ENCODE results near the gene ACACA.
"Not testable (repeated sequence)": the region's sequence is repeated elsewhere in the genome, so short reads cannot be mapped to it uniquely, and the experiment has no call there.

Gene ACACA

GRCh38 chr17:37088913-37089312, 317.7 kb downstream of the ACACA start:
- no peak for DNase-seq

GRCh38 chr17:37088459-37088858, 318.2 kb downstream of the ACACA start:
- no peak for DNase-seq

- no peak for DNase-seq
Measured at GRCh38 chr17:37087683-37088082, 319.0 kb downstream of the ACACA start.

GRCh38 chr17:37086948-37087347, 319.7 kb downstream of the ACACA start:
- no peak for DNase-seq

GRCh38 chr17:37086334-37086733, 320.3 kb downstream of the ACACA start:
- no peak for DNase-seq

- DNase-seq = no peak
Measured at GRCh38 chr17:37084372-37084771, 322.3 kb downstream of the ACACA start.

GRCh38 chr17:37083456-37083855, 323.2 kb downstream of the ACACA start:
- DNase-seq = no peak

- DNase-seq = no peak
Measured at GRCh38 chr17:37082985-37083384, 323.7 kb downstream of the ACACA start.

GRCh38 chr17:37082311-37082860, 324.2 kb downstream of the ACACA start:
- DNase-seq = no peak

GRCh38 chr17:37081287-37081686, 325.3 kb downstream of the ACACA start:
- no peak for DNase-seq

- DNase-seq = no peak
Measured at GRCh38 chr17:37079735-37080134, 326.9 kb downstream of the ACACA start.

GRCh38 chr17:37079065-37079708, 327.4 kb downstream of the ACACA start:
- no peak for DNase-seq

- DNase-seq = not testable (repeated sequence)
Measured at GRCh38 chr17:37073464-37073863, 333.2 kb downstream of the ACACA start.

- DNase-seq = no peak
Measured at GRCh38 chr17:37069087-37069486, 337.5 kb downstream of the ACACA start.

GRCh38 chr17:37068266-37068665, 338.4 kb downstream of the ACACA start:
- DNase-seq = no peak

- DNase-seq = no peak
Measured at GRCh38 chr17:37067555-37068111, 339.0 kb downstream of the ACACA start.

- DNase-seq = no peak
Measured at GRCh38 chr17:37066322-37067255, 340.0 kb downstream of the ACACA start.

GRCh38 chr17:37065486-37066321, 340.9 kb downstream of the ACACA start:
- DNase-seq = no peak

- no peak for DNase-seq
Measured at GRCh38 chr17:37064956-37065355, 341.7 kb downstream of the ACACA start.

GRCh38 chr17:37064206-37064605, 342.4 kb downstream of the ACACA start:
- DNase-seq = no peak

- DNase-seq = no peak
Measured at GRCh38 chr17:37062021-37062420, 344.6 kb downstream of the ACACA start.

- DNase-seq = no peak
Measured at GRCh38 chr17:37060928-37061327, 345.7 kb downstream of the ACACA start.

- DNase-seq = no peak
Measured at GRCh38 chr17:37060094-37060493, 346.5 kb downstream of the ACACA start.
